Retinal pigment epithelial cell (primary cell): ENCODE results near the gene GABBR2.

ENCODE experiments used
- DNase-seq: peaks from one replicate; pipeline ENCODE4 v3.0.0-alpha.2; 2010; ENCODE audit warnings: low read depth
- H3K4me3 ChIP-seq: 2 replicates; pipeline ENCODE4 v1.5.1; 2011; ENCODE audit warnings: mild to moderate bottlenecking, low read length, control low read depth, moderate library complexity
- CTCF ChIP-seq: conservative IDR thresholded peaks from 2 replicates; pipeline ENCODE4 v1.5.1; 2011; ENCODE audit warnings: low read depth, low read length, control low read depth, inconsistent platforms

GABBR2 gene

GRCh38 chr9:98361645-98362044 is 347.1 kb downstream of the GABBR2 start:
- TF ChIP-seq CTCF, result no peak
- no peak overlapping the region for H3K4me3 ChIP-seq
- DNase-seq, result no peak

GRCh38 chr9:98360176-98360708 is 348.5 kb downstream of the GABBR2 start:
- DNase-seq, result no peak
- TF ChIP-seq CTCF, result no peak
- H3K4me3 ChIP-seq, result no peak overlapping the region

GRCh38 chr9:98359569-98359968 is 349.2 kb downstream of the GABBR2 start:
- no peak for DNase-seq
- H3K4me3 ChIP-seq, result no peak overlapping the region
- TF ChIP-seq CTCF, result no peak

GRCh38 chr9:98357921-98358535 is 350.7 kb downstream of the GABBR2 start:
- H3K4me3 ChIP-seq, result no peak overlapping the region
- DNase-seq, result no peak
- TF ChIP-seq CTCF, result no peak

- TF ChIP-seq CTCF, result no peak
- DNase-seq, result no peak
- no peak overlapping the region for H3K4me3 ChIP-seq
Observed at GRCh38 chr9:98356953-98357690, 351.6 kb downstream of the GABBR2 start.

- TF ChIP-seq CTCF, result no peak
- H3K4me3 ChIP-seq, result no peak overlapping the region
- no peak for DNase-seq
Observed at GRCh38 chr9:98356326-98356725, 352.4 kb downstream of the GABBR2 start.

GRCh38 chr9:98351370-98351769 is 357.4 kb downstream of the GABBR2 start:
- no peak for DNase-seq
- TF ChIP-seq CTCF, result no peak
- H3K4me3 ChIP-seq, result no peak overlapping the region
